Stomach (tissue), 4 donors: ENCODE data around the gene BAG3.

Experiments
- POLR2A ChIP-seq, 4 donors: fragments of 450-650 bp; IDR thresholded peaks; one replicate each; pipeline ENCODE4 v1.6.1; 2016; ENCODE audit warnings: antibody characterized with exemption in 4 of 4, control low read depth in 2 of 4, mild to moderate bottlenecking in 1 of 4, moderate library complexity in 1 of 4
- TF ChIP-seq, protein P1 (sequence below), 7 experiments: fragments of 450-650 bp in 4 of 7; fragments of 200-600 bp in 3 of 7; sonication (generic) in 3 of 7; IDR thresholded peaks; one replicate each; pipeline ENCODE4 v1.5.1; 2016 to 2019; ENCODE audit warnings: antibody characterized with exemption in 7 of 7, control low read depth in 2 of 7, mild to moderate bottlenecking in 1 of 7

GRCh38 chr10:119669975-119670640, 18.9 kb downstream of the BAG3 start:
- TF ChIP-seq, protein P1, sequence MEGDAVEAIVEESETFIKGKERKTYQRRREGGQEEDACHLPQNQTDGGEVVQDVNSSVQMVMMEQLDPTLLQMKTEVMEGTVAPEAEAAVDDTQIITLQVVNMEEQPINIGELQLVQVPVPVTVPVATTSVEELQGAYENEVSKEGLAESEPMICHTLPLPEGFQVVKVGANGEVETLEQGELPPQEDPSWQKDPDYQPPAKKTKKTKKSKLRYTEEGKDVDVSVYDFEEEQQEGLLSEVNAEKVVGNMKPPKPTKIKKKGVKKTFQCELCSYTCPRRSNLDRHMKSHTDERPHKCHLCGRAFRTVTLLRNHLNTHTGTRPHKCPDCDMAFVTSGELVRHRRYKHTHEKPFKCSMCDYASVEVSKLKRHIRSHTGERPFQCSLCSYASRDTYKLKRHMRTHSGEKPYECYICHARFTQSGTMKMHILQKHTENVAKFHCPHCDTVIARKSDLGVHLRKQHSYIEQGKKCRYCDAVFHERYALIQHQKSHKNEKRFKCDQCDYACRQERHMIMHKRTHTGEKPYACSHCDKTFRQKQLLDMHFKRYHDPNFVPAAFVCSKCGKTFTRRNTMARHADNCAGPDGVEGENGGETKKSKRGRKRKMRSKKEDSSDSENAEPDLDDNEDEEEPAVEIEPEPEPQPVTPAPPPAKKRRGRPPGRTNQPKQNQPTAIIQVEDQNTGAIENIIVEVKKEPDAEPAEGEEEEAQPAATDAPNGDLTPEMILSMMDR (IDR thresholded peaks at IDR 0.05) = no peak
- TF ChIP-seq POLR2A (IDR thresholded peaks at IDR 0.05) = no peak
